ENCODE measurements around the gene C16orf96.

- TF ChIP-seq EP300 (IDR thresholded peaks at IDR 0.05; ENCODE audit: borderline replicate concordance) = no peak
- no peak for TF ChIP-seq ZBTB7A (IDR thresholded peaks at IDR 0.05; ENCODE audit: low read depth)
- no peak for TF ChIP-seq RAD21 (IDR thresholded peaks at IDR 0.05; ENCODE audit: low read depth)
- no peak for TF ChIP-seq MAX (IDR thresholded peaks at IDR 0.05)
Measured at GRCh38 chr16:4515611-4516233, 40.4 kb upstream of the C16orf96 start.
